ENCODE measurements around the gene HOGA1. TPM values are rescaled to one million over a fixed set of nuclear protein-coding genes. Genes with fewer than 3 reads are reported as not detected.

Gene HOGA1
- total and polyA plus RNA-seq, 4 donors = 0.30 to 2.3 (median 0.77) TPM

GRCh38 chr10:97650726-97651125, 66.5 kb downstream of the HOGA1 start:
- peaks cover 12 to 22% (median 15%) of the 10 kb centered on the region in 4 donors for H3K36me3 ChIP-seq (ENCODE audit: control insufficient read depth in 4 of 4, insufficient read depth in 4 of 4, low read length in 4 of 4)
- 84 to 90% methylated on average over 3 of the region's 3 CpGs for WGBS, 2 donors

GRCh38 chr10:97651773-97652172, 67.6 kb downstream of the HOGA1 start:
- Histone ChIP-seq H3K36me3 (ENCODE audit: control insufficient read depth in 4 of 4, insufficient read depth in 4 of 4, low read length in 4 of 4) (peaks cover 17 to 32% (median 24%) of the 10 kb centered on the region in 4 donors), H3K9me3 (ENCODE audit: control insufficient read depth in 4 of 4, insufficient read depth in 3 of 4, low read length in 3 of 4) (no peaks in the 10 kb centered on the region), H3K9ac (ENCODE audit: insufficient read depth in 1 of 2, low read length in 2 of 2) (no peak overlapping the region), H3K4me3 (no peak overlapping the region), H3K27ac (ENCODE audit: low read depth in 1 of 2, low read length in 1 of 2) (no peak overlapping the region), H3K27me3 (ENCODE audit: control insufficient read depth in 3 of 3, insufficient read depth in 3 of 3, low read length in 2 of 3) (no peaks in the 10 kb centered on the region), H3K4me1 (ENCODE audit: control insufficient read depth in 5 of 5, insufficient read depth in 5 of 5, low read length in 5 of 5) (peaks cover 0 to 15% (median 0%) of the 10 kb centered on the region in 5 donors)
- 94% methylated on average over 3 of the region's 3 CpGs for WGBS, 2 donors
- TF ChIP-seq CTCF (IDR thresholded peaks at IDR 0.05; ENCODE audit: control extremely low read depth, extremely low read depth) = no peak
- no peak for ATAC-seq (ENCODE audit: insufficient read depth, low FRiP score)
- DNase-seq = no peak

More at GRCh38 chr10:97650726-97651125, 66.5 kb downstream of the HOGA1 start:
- TF ChIP-seq CTCF (IDR thresholded peaks at IDR 0.05; ENCODE audit: control extremely low read depth, extremely low read depth) = no peak
- Histone ChIP-seq H3K4me3 (no peak overlapping the region), H3K9me3 (ENCODE audit: control insufficient read depth in 4 of 4, insufficient read depth in 3 of 4, low read length in 3 of 4) (no peaks in the 10 kb centered on the region), H3K27ac (ENCODE audit: low read depth in 1 of 2, low read length in 1 of 2) (peak overlapping the region in 1 of 2 donors; percentile 59), H3K9ac (ENCODE audit: insufficient read depth in 1 of 2, low read length in 2 of 2) (no peak overlapping the region), H3K27me3 (ENCODE audit: control insufficient read depth in 3 of 3, insufficient read depth in 3 of 3, low read length in 2 of 3) (no peaks in the 10 kb centered on the region), H3K4me1 (ENCODE audit: control insufficient read depth in 5 of 5, insufficient read depth in 5 of 5, low read length in 5 of 5) (peaks cover 0 to 15% (median 0%) of the 10 kb centered on the region in 5 donors)
- DNase-seq (no peak), ATAC-seq (ENCODE audit: insufficient read depth, low FRiP score) (no peak)

- no peaks in the 10 kb centered on the region for H3K4me1 ChIP-seq (ENCODE audit: control insufficient read depth in 5 of 5, insufficient read depth in 5 of 5, low read length in 5 of 5)
- peaks cover 9 to 31% (median 21%) of the 10 kb centered on the region in 4 donors for H3K36me3 ChIP-seq (ENCODE audit: control insufficient read depth in 4 of 4, insufficient read depth in 4 of 4, low read length in 4 of 4)
- H3K9ac ChIP-seq (ENCODE audit: insufficient read depth in 1 of 2, low read length in 2 of 2) = no peak overlapping the region
- no peaks in the 10 kb centered on the region for H3K27me3 ChIP-seq (ENCODE audit: control insufficient read depth in 3 of 3, insufficient read depth in 3 of 3, low read length in 2 of 3)
- no peak overlapping the region for H3K27ac ChIP-seq (ENCODE audit: low read depth in 1 of 2, low read length in 1 of 2)
- DNase-seq (no peak), ATAC-seq (ENCODE audit: insufficient read depth, low FRiP score) (no peak)
- 36 to 81% methylated on average over 5 of the region's 5 CpGs for WGBS, 2 donors
- no peak for TF ChIP-seq CTCF (IDR thresholded peaks at IDR 0.05; ENCODE audit: control extremely low read depth, extremely low read depth)
- no peak overlapping the region for H3K4me3 ChIP-seq
- H3K9me3 ChIP-seq (ENCODE audit: control insufficient read depth in 4 of 4, insufficient read depth in 3 of 4, low read length in 3 of 4) = no peaks in the 10 kb centered on the region
Measured at GRCh38 chr10:97656777-97657176, 72.6 kb downstream of the HOGA1 start.

- no peak for TF ChIP-seq CTCF (IDR thresholded peaks at IDR 0.05; ENCODE audit: control extremely low read depth, extremely low read depth)
- Histone ChIP-seq H3K9me3 (ENCODE audit: control insufficient read depth in 4 of 4, insufficient read depth in 3 of 4, low read length in 3 of 4) (no peaks in the 10 kb centered on the region), H3K4me1 (ENCODE audit: control insufficient read depth in 5 of 5, insufficient read depth in 5 of 5, low read length in 5 of 5) (no peaks in the 10 kb centered on the region), H3K36me3 (ENCODE audit: control insufficient read depth in 4 of 4, insufficient read depth in 4 of 4, low read length in 4 of 4) (peaks cover 16 to 37% (median 19%) of the 10 kb centered on the region in 4 donors), H3K27me3 (ENCODE audit: control insufficient read depth in 3 of 3, insufficient read depth in 3 of 3, low read length in 2 of 3) (no peaks in the 10 kb centered on the region), H3K4me3 (no peak overlapping the region), H3K27ac (ENCODE audit: low read depth in 1 of 2, low read length in 1 of 2) (no peak overlapping the region), H3K9ac (ENCODE audit: insufficient read depth in 1 of 2, low read length in 2 of 2) (no peak overlapping the region)
- DNase-seq (no peak), ATAC-seq (ENCODE audit: insufficient read depth, low FRiP score) (no peak)
- 24 to 69% methylated on average over 1 of the region's 1 CpG for WGBS, 2 donors
Measured at GRCh38 chr10:97659589-97659988, 75.4 kb downstream of the HOGA1 start.
